Bone marrow (tissue), 2 donors: ENCODE data around the gene NECAB3.

Experiments
- DNase-seq, 2 donors: peaks; one replicate each; lab custom pipeline; 2025; lab: John Stamatoyannopoulos, UW

Gene NECAB3

DNA sequence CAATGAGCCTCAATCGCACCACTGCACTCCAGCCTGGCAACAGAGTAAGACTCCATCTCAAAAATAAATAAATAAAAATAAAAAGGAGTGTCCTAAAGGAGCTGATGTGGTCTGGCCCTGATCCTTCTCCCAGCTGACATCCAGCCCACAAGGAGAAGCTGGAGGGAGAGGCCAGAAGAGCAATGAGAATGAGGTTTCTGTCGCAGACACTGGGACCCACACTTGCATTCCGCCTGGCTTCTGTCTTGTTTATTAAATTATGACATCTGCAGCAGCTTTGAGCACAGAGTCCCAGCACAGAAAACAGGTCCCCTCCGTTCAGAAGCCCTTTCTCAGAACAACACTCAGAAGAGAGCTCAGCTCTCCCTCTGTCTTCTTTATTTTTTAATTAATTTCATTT lies 22.2 kb upstream of the NECAB3 start:
- no peak for DNase-seq

DNA sequence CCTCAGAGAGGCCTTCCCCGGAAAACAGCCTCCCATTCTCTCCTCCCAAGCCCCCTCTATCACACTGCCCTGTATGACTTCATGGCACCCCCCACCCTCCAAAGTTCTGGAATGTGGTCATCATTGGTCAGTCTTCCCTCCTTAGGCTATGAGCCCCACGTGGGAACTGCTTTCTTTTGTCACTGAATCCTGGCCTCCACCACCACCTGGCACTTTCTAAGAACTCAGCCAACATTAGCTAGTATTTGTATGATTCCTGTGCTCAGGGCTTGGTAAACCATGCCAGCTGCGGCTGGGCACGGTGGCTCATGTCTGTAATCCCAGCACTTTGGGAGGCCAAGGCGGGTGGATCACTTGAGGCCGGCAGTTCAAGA lies 20.4 kb upstream of the NECAB3 start:
- no peak for DNase-seq

DNA sequence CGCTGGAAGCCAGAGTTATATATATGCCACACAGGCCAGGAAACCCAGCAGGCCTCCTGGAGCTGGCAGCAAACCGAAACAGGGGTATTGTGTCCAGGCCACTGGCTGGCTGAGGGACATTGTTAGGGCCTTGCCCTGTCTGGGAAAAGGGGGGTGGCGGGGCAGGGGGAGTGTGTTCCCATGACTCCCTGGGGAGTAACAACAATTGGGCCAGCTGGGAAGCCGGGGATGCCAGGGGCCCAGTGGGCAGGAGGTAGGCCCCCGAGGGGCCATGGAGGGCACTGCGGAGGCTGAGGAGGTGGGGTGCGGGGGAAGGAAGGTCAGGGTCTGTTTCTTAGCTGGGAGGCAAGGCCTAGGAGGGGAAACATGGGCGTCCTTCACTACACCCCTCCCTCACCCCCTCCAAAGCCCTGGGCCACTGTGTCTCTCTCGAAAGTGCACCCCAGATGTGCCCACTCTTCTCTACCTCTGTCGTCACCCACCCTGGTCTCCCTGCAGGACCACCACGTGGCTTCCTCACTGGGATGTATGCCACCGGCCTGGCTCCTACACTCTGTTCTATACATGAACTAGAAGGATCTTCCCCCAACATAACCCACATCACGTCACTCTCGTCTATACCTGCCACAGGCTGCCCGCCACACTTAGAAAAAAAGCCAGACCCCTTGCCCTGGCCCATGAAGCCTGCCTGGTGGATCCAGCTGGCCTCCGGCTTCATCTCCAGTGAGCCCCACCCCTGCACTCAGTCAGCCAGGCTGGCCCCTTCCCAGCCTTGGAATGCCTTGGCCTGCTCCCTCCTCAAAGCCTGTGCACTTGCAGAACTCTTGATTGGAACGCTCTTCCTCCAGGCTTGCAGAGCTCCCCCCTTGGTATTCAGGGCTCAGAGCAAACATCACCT lies 19.8 kb upstream of the NECAB3 start:
- no peak for DNase-seq

DNA sequence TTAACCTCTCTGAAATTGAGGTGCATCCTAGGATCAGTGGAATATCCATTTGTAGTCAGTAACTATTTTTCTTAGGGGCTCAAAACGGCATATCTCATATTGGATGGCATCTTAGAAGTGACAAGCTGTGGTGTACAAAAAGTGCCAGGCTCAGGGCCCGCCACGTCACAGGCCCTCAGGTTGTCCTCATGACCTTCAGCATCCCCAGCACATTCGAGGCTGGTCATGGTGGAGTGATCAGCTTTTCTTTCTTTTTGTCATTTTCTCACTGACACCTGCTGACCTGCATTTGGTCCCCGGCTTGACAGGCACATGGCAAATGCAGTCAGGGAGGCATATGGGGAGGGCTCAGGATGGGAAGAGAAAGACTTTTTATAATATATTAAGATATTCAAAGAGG lies 19.1 kb upstream of the NECAB3 start:
- DNase-seq: no peak

DNA sequence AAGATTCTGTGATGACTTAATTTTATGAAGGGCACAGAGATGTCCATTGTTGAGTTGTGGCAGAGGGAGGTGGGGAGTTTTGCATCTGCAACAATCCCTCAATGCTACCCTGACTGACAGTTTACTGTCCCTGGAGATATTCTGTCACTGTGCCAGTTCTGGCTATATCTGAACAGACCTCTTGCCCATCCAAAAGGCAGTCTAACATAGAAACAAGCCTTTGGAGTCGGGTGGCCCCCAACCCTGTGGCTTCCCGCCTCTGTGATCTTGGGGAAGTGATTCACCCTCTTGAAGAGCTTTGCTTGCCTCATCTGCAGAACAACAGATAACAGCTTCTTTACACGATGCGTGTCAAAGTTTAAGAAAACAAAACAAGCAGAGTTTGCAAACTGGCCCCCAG lies 15.7 kb upstream of the NECAB3 start:
- DNase-seq: peak in 1 of 2 donors; percentile 86

GRCh38 chr20:33689493-33689892 lies 15.3 kb upstream of the NECAB3 start:
- no peak for DNase-seq

DNA sequence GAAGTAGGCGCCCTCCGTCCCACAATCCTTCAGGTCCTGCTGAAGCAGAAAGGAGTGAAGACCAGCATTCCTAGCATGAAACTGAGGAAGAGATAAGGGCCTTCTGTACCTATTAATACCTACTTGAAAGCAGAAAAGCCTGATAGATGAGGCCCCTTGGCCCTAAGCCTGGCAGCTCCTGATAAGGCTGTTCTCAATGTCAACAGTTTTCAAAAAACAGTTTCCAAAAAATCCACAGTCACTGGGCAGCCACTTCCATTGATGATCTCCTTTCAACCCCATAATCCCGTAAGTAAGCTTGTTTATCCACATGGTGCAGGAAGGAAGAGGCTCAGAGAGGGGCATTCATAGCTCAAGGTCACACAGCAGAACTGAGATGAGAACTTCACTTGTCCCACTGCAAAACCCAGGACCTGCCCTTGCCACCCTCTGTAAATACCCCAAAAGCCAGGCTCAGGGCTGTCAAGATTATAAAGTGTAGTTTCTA lies 14.8 kb upstream of the NECAB3 start:
- no peak for DNase-seq

- no peak for DNase-seq
Measured at GRCh38 chr20:33687993-33688937, 14.0 kb upstream of the NECAB3 start.

GRCh38 chr20:33687370-33687915 lies 13.2 kb upstream of the NECAB3 start:
- DNase-seq: peak in 1 of 2 donors; percentile 66

GRCh38 chr20:33686984-33687366 lies 12.7 kb upstream of the NECAB3 start:
- DNase-seq: no peak

DNA sequence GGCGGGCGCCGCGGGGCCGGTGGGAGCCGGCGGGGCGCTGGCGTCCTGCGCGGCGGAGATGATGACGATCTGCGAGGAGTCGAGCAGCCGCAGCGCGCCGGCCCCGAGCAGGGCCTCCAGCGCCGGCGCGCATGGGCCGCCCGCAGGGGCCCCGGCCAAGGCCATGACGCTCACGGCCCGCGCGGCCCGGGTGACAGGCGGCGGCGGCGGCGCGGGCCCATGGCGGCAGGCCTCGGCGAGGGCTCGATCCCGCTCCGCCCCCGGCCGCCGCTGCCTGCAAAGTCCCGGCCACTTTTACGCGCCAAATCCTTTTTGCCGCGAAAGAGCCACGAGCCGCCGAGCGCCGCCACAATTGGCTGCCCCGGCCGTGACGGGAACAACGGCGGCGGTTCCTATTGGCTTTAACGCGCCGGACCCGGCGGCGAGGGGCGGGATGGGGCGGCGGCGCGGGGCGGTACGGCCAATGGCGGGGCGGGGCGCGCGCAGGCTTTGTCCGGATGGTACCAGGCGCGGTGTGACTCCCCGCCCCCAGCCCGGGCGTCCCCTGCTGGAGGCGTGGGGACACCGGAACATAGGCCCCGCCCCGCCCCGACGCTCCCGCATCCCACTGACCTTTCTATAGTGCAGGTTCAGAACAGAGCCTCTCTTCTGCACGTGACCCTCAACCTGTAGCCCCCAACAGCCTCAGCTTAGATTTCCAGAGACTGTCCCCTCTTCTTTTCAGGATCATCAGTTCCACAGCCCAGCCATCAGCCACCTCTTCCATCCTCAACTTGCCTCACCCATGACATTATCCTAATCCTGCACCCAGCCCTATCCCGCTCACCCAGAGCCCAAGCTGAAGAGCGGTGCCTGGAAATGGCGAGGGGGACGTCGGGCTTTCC lies 12.1 kb upstream of the NECAB3 start, which contains the start of gene E2F1:
TSS of gene E2F1 (minus strand) at position 286 of the 884 bp plus-strand sequence. CDS start at position 165, 121 bp downstream.
- DNase-seq: peak; percentile 76 to 81

DNA sequence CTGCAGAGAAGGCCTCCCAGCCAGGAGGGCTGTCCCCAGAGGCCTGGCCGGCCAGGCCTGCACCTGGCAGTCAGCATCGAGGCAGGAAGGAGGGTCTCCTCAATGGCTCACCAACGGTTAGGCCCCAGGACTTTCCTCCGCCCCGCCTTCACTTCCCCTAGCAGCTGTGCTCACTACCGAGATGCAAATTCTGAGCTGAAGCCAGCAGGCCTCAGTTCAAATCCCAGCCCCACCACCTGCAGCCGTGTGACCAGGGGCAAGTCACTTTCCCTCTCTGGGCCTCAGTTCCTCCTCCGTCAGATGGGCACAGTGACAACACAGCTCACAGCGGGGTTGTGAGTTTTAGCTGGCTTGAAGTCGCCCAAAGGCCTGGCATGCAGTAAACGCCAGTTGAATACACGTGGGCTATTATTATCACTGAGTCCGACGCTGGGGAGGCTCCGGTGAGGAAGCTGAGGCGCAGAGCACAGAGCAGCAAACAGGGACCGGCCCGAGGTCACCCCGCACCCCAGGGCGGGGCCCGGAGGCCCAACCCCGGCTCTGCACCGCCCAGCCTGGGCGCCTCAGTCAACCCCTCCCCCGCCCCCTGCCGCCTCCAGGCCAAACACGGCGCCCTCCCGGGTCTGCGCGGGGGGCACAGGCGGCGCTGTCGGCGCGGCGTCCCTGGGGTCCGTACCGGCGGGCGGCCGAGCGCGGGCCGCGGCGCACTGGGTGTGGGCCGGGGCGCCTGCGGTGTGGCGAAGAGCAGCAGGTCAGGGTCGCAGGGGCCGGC lies 11.3 kb upstream of the NECAB3 start:
- no peak for DNase-seq

- no peak for DNase-seq
Measured at GRCh38 chr20:33684533-33685327, 10.5 kb upstream of the NECAB3 start.

- no peak for DNase-seq
Measured at GRCh38 chr20:33681728-33682353, 7.6 kb upstream of the NECAB3 start.

DNA sequence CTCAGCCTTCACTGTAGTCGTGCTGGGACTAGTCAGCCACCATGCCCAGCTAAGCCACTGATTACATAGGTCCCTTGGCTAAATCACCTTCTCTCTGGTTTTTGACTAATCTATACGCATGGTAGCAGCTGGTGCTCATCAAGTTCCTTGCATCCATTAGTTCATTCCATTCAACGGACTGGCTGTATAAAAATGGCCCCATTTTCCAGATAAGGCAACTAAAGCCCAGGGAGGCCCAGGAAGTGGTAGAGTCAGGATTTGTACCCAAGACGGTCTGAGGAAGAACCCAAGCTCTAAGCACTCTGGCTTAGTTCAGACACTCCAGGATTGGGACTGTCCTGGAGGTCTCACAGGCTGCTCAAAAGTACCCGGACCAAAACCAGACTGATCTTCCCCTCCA lies 7.1 kb upstream of the NECAB3 start:
- no peak for DNase-seq

GRCh38 chr20:33680686-33681085 lies 6.5 kb upstream of the NECAB3 start:
- no peak for DNase-seq

DNA sequence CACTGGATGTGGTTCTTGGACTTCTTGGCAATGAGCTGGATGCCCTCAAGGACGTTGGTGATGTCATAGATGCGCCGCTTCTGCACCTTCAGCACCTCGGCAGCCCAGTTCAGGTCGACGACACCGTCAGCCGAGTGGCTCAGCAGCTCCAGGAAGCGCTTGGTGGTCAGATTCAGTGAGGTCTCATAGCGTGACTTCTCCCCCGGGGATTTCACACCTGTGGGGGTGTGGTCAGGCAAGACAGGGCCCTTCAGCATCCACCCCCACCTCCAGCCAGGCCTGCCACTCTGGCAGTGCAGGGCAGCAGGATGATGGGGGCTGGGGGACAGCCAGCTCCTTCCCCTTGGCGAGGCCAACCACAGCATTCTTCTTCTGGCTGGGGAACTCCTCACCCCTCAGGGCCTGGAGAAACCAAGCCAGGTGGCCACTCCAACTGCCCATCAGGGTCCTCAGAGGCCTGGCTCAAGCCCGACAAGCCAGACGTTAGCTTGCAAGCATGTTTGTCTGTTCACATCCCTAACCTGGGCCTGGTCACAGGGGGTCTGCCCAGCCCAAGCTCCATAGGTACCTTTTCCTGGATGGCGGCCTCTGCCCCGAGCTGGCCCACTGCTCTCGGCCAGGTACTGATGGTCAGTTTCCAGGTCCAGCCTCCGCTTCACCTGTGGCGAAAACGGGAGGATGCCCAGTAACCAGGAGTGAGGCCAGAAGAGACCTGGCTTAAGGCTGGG lies 5.7 kb upstream of the NECAB3 start:
- DNase-seq: no peak

GRCh38 chr20:33677991-33678702 lies 3.9 kb upstream of the NECAB3 start:
- no peak for DNase-seq
